Thoracic aorta (tissue), 2 donors: ENCODE measurements around the gene SMARCAL1. TPM values are rescaled to one million over a fixed set of nuclear protein-coding genes. Genes with fewer than 3 reads are reported as not detected.
A peak's percentile ranks its signal among the peaks of the same experiment; 100 is the strongest.
"Not testable (repeated sequence)": the region's sequence is repeated elsewhere in the genome, so short reads cannot be mapped to it uniquely, and the experiment has no call there.

Experiments used
- ATAC-seq: fragments of 150-250 bp; one replicate; pipeline ENCODE4 v1.8.0; 2017; ENCODE audit warnings: low read depth; ENCODE audit not compliant: insufficient number of reproducible peaks, low FRiP score
- DNase-seq: peaks from one replicate; pipeline ENCODE4 v3.0.0-alpha.2; 2020; ENCODE audit warnings: low spot score
- H3K27ac ChIP-seq, 2 donors: fragments of 200-600 bp; sonication (generic); 1 replicate in 1 of 2; 2 replicates in 1 of 2; pipeline ENCODE4 v1.5.1; 2016; ENCODE audit warnings: mild to moderate bottlenecking in 2 of 2, moderate library complexity in 2 of 2
- H3K27me3 ChIP-seq: fragments of 200-600 bp; sonication (generic); replicated peaks from 2 replicates; pipeline ENCODE4 v1.6.0; 2016; ENCODE audit warnings: mild to moderate bottlenecking; ENCODE audit not compliant: insufficient read depth
- H3K36me3 ChIP-seq: fragments of 200-600 bp; sonication (generic); one replicate; pipeline ENCODE4 v1.5.1; 2016
- H3K4me1 ChIP-seq, 2 donors: fragments of 200-600 bp; sonication (generic); 1 replicate in 1 of 2; 2 replicates in 1 of 2; pipeline versions ENCODE4 v1.5.1 to v1.6.0; 2016; ENCODE audit warnings: low read depth in 2 of 2, mild to moderate bottlenecking in 1 of 2; ENCODE audit not compliant: control insufficient read depth in 1 of 2
- H3K4me3 ChIP-seq: fragments of 200-600 bp; sonication (generic); 2 replicates; pipeline ENCODE4 v1.5.1; 2016; ENCODE audit warnings: mild to moderate bottlenecking
- H3K9me3 ChIP-seq: fragments of 200-600 bp; sonication (generic); 2 replicates; pipeline ENCODE4 v1.5.1; 2016
- CTCF ChIP-seq: fragments of 200-600 bp; sonication (generic); IDR thresholded peaks from one replicate; pipeline ENCODE4 v1.5.1; 2019; ENCODE audit warnings: antibody characterized with exemption
- total RNA-seq, 2 donors: library from RNA; depleted of rRNA; stranded (reverse); fragments of >200 nt; gene quantifications; one replicate each; pipeline versions ENCODE4 v1.1.0 to v1.2.3, GENCODE V29; 2016

Gene SMARCAL1
- total RNA-seq, 2 donors from 2014 or later: 22.1 to 28.4 TPM

GRCh38 chr2:216517447-216518225, 105.4 kb downstream of the SMARCAL1 start:
- Histone ChIP-seq H3K4me3 (no peak overlapping the region), H3K9me3 (no peaks in the 10 kb centered on the region), H3K4me1 (peaks cover 0 to 14% of the 10 kb centered on the region in 2 donors), H3K27me3 (no peaks in the 10 kb centered on the region), H3K36me3 (no peaks in the 10 kb centered on the region), H3K27ac (no peak overlapping the region)
- no peak for TF ChIP-seq CTCF
- ATAC-seq: no peak
- no peak for DNase-seq

- not testable (repeated sequence) for H3K9me3 ChIP-seq, H3K27ac ChIP-seq, H3K4me3 ChIP-seq, H3K27me3 ChIP-seq, ATAC-seq, H3K36me3 ChIP-seq, DNase-seq
- peaks cover 0 to 14% of the 10 kb centered on the region in 2 donors for H3K4me1 ChIP-seq
These were observed 106.4 kb downstream of the SMARCAL1 start for GRCh38 chr2:216518566-216519119.

- no peaks in the 10 kb centered on the region for H3K36me3 ChIP-seq
- H3K4me1 ChIP-seq: peaks cover 0 to 14% of the 10 kb centered on the region in 2 donors
- DNase-seq (no peak), ATAC-seq (peak; percentile 86)
- no peak overlapping the region for H3K4me3 ChIP-seq
- no peaks in the 10 kb centered on the region for H3K27me3 ChIP-seq
- peak overlapping the region; percentile 29 to 54 for H3K27ac ChIP-seq
- H3K9me3 ChIP-seq: no peaks in the 10 kb centered on the region
- peak; percentile 77 for TF ChIP-seq CTCF
These were observed 107.0 kb downstream of the SMARCAL1 start for GRCh38 chr2:216519154-216519762.

- peak overlapping the region; percentile 29 to 54 for H3K27ac ChIP-seq
- no peak for ATAC-seq
- no peaks in the 10 kb centered on the region for H3K9me3 ChIP-seq
- H3K27me3 ChIP-seq: no peaks in the 10 kb centered on the region
- no peak for TF ChIP-seq CTCF
- H3K4me1 ChIP-seq: peaks cover 0 to 16% of the 10 kb centered on the region in 2 donors
- no peak overlapping the region for H3K4me3 ChIP-seq
- DNase-seq: no peak
- H3K36me3 ChIP-seq: no peaks in the 10 kb centered on the region
These were observed 107.8 kb downstream of the SMARCAL1 start for GRCh38 chr2:216520112-216520511.

GRCh38 chr2:216522892-216523502, 110.7 kb downstream of the SMARCAL1 start:
- H3K9me3 ChIP-seq: no peaks in the 10 kb centered on the region
- DNase-seq: no peak
- no peak for ATAC-seq
- TF ChIP-seq CTCF: no peak
- H3K27ac ChIP-seq: no peak overlapping the region
- no peaks in the 10 kb centered on the region for H3K36me3 ChIP-seq
- no peaks in the 10 kb centered on the region for H3K27me3 ChIP-seq
- H3K4me1 ChIP-seq: peaks cover 14 to 33% of the 10 kb centered on the region in 2 donors
- no peak overlapping the region for H3K4me3 ChIP-seq
